HG03469 (cell line): ENCODE data around the gene MEF2B.
A peak's percentile ranks its signal among the peaks of the same experiment; 100 is the strongest.
"Not testable (repeated sequence)": the region's sequence is repeated elsewhere in the genome, so short reads cannot be mapped to it uniquely, and the experiment has no call there.

ENCODE experiments used
- ATAC-seq: cut with Tn5 transposase; IDR thresholded peaks from one replicate; pipeline ENCODE4 v1.9.1; 2021; ENCODE audit warnings: mild to moderate bottlenecking, moderate library complexity, moderate number of reproducible peaks; ENCODE audit not compliant: unreplicated experiment

The MEF2B gene

DNA sequence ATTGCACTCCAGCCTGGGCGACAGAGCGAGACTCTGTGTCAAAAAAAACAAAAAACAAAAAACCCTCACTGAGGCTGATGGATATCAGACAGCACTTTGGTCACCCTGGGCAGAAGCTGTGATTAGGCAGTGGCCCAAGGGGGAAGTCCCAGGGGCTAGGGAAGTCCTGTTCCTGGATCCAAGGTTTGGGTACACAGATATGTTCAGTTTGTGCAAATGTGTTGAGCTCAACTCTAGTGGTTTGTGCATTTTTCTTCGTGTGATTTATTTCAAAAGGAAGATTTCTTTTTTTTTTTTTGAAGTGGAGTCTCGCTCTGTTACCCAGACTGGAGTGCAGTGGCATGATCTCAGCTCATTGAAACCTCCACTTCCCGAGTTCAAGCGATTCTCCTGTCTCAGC, 12.3 kb downstream of the MEF2B start:
- no peak for ATAC-seq

DNA sequence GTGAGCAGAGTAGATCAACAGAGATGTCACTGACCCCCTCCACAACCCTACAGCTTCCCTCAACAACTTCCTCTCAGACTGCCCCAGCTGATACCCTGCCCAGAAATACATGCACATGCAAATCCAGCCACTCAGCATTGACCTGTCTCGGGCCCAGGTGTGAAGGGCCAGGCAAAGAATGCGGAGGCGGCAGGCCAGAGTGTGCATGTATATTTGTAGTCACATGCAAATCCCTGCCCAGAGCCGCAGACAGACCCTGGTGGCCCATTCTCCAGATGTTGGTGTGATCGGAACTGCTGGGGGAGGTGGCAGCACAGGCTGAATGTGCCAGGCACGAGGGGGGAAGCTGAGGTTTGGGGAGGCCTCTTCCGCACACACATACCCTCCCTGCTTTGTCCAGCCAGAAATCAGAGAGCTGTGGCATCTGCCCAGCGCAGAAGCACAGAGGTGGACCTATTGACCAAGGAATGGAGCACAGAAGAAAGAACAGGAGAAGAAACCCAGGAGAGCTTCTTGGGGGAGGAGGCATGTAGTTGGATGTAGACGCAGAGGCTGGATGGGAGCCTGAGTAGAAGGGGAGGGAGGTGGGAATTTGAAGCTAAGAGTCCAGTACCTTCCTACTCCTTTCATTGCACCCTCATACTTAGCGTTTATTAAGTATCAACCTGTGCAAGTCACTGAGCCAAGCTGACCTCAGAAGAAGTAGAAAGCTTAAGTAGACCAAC, 14.4 kb downstream of the MEF2B start:
- peak; percentile 48 for ATAC-seq

DNA sequence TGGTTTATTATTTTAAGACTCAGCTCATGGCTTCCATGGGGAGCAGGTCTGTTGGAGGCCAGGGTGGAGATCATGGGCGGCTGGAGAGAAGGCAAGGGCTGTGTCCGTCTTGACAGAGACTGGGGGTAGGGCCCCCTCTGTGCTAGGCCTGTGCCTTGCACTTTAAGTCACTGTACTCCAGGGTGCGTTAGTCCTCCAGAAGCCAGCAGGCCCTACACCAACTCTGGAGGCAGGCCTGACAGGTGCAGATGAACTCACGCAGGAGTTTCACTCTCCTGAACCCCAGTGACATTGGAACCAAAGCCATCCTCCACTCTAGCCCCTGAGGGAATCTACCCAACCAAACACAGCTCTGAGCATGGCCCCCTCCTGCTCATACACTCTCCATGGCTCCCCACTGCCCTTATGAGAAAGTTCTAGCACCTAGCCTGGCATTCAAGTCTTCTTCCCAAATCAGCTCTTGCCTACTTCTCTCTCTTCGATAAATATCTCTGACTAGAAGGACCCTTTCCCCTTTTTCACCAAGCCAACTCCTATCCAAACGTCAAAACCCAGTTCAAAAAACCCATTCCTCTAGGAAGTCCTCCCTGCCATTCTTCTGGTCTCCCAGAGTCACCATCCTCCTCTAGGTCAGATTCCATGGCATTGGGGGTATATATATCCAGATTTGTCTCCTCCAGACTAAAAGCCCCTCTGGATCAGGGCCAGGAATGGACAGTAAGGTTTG, 15.1 kb downstream of the MEF2B start:
- no peak for ATAC-seq

DNA sequence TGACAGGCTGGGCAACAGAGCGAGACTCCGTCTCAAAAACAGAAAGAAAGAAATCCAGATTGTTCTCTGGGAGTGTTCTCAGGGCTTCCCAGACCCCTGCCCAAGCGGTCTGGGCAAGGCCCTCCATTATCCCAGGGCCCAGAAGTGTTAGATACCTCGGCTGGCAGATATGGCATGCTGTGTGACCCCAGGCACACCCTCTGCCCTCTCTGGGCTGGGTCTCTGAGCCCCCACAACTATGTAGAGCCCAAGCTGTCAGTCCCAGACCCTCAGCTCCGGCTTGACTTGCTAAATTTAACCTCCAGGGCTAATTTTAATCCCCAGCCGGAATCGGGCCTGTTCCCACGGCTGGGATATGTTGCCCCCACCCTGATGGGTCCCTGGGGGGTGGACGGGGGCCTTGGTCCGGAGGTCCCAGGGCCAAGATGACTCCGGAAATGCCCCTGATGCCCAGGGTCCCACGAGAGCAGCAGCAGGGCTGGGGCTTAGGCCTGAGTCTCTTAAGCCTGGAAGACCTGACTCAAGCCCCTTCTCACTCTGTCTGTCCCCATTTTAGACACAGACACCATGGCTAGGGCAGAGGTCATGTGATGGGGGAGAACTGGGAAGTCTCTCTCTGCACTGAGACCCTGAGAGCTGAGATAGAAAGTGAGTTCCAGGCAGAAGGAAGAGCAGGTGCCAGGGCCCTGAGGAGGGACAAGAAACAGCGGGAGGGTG, 17.2 kb downstream of the MEF2B start:
- no peak for ATAC-seq

DNA sequence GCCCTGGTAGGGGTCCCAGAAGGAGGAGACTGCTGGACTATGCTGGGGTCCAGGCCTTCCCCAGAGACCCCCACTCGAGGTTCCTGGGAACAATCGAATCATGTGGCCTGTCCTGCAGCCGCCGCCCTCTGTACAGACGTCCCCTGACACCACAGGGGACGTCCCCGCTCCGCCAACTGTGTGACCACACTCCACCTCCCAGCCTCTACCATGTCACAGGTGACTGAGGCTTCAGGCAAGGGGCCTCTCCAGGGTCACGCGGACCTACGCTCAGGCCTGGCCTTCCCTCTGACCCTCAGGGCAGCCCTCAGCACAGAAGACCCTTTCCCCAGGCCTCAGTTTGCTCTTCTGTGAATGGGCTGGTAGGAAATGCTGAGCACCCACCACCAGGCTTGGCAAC, 18.6 kb downstream of the MEF2B start:
- peak; percentile 37 for ATAC-seq

DNA sequence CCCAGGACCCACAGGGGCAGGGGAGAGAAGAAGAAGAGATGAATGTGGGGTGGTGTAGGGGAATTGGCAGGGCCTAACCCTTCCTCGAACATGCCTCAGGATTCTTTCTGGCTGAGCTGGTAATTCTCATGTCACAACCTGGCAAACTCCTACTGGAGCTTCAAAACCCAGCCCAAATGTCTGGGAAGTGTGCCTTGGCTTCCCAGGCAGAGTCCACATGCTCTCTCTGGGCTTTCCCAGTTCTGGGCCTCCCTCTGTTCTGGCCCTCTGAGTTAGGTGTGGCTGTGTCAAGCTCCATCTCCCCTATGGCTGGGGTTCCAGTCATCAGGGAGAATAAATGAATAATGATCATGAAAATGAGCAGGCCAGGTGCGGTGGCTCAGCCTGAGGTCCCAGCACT, 20.6 kb downstream of the MEF2B start:
- ATAC-seq, result no peak

DNA sequence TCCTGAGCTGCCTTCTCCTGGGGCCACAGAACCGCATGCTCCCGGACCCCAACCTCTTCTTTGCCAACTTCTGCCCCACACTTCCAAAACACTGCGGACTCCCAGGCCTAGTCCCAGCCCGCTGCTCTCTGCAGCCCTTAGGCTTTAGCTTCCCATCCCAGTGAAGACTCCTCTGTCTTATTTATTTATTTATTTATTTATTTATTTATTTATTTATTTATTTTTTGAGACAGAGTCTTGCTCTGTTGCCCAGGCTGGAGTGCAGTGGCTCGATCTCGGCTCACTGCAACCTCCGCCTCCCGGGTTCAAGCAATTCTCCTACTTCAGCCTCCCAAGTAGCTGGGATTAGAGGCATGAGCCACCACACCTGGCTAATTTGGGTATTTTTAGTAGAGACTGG, 21.6 kb downstream of the MEF2B start:
- not testable (repeated sequence) for ATAC-seq

DNA sequence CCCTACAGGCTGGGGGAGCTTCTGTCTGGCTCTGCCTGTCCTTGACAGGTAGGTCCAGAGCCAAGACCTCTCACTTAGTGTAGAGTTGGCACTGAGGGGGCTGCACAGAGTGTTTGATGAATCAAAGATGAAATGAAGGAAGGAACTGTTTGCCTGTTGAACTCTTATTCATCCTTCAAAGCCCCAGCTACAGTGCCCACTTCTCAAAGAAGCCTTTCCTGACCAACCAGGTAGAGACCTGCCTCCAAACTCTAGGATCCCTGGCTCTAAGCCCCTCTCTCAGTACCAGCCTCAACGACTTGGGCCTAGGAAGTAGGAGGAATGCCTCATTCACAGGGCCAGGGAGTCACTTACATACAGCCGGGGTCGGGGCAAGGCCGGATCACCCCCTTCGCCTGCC, 22.7 kb downstream of the MEF2B start:
- no peak for ATAC-seq

DNA sequence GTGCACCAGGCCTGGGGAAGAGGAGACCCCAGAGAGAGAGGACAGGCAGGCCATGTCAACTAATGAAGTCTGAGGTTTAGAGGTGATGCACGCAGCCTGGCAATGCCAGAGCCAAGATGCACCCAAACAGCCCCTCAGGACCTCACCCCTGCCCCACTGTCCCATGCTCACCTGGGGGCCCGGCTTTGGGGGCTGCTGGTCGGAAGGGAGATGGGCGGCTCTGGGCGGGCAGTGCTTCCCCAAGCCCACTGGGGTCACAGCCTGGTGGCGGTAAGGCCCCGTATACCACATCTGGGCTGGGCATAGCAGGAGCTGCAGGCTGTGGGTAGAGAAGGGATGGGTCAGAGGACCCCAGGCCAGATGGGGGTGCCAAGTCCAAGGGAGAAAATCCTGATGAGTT, 23.2 kb downstream of the MEF2B start:
- no peak for ATAC-seq

DNA sequence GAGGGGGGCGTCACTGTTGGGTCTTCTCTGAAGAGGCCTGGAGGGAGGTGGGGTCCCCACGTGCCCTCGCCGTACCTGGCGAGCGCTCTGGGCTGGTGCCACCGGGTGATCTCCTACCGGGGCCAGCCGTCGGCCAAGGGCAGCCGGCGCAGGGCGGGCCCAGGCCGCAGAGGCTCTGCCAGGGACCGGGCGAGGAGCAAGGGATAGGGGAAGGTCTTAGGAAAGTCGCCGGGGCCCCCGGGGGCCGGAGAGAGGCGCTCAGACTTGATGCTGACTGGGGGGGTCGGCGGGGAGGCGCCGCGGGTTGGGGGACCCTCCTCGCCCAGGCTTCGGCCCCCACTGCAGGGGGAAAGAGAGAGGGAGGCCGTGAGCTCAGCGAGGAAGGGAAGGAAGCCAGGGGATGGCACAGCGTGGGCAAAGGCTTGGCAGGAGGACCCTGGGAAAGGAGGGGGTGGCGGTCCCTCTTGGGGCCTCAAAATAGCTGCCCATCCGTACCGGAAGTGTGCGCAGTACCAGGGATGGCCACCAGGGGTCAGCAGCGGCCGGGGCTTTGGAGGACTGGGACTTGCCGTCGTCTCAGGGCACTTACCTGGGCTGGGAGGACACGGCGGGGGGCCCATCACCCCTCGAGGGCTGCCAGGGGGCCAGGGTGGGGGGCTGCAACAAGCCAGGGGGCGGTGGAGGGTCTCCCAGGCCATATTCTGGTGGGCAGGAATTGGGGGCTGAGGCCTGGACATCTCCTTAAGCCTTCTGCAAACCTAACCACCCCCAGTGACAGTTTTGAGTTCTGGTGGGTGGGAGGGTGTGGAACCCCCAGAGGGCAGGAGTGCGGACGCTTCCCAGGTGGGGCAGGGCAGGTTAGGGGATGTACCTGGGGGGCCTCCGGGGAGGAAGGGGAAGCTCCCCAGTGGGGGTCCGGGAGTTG, 24.1 kb downstream of the MEF2B start:
- ATAC-seq, result no peak

DNA sequence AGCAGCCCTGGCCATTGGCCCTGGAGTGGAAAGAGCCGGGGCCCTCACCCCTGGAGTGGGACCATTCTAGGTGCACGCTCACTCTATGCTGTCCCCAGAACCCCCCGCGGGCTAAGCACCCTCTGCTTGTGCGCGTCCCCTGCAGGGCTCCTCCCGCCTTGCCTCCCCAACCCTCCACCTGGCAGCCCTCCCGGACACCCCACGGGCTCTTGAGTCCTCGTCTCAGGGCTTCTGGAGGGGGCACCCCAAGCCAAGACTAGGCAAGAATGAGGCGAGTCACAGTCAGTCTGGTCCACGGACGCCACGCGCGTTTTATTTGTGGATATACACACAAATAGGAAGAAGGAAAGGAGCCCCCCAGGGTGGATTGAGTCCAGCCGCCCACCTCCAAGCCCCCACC, 24.8 kb downstream of the MEF2B start:
- no peak for ATAC-seq

DNA sequence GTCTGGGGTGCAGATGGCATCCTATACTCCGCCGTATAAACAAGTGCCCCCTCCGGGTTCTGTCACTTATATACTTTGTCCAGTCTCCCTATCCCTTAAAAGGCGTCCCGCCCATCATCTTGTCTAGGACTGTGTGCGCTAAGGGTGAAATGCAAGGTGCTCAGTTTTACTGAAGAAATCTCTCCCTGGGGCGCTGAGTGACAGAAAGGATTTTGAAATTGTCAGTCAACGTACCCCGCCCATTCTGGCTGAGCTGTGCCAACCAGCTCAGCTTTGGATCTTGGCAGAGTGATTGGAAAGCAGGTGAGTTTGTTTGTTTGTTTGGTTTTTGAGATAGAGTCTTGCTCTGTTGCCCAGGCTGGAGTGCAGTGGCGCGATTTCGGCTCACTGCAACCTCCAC, 27.7 kb downstream of the MEF2B start:
- no peak for ATAC-seq

DNA sequence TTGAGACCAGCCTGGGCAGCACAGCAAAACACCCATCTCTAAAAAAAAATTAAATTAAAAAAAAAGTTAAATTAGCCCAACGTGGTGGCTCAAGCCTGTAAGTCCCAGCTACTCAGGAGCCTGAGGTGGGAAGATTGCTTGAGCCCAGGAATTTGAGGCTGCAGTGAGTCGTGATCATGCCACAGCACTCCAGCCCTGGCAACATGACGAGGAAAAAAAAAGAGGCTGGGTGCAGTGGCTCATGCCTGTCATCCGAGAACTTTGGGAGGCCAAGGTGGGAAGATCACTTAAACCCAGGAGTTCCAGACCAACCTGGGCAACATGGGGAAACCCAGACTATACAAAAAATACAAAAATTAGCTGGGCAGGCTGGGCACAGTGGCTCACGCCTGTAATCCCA, 29.6 kb downstream of the MEF2B start:
- ATAC-seq, result no peak

DNA sequence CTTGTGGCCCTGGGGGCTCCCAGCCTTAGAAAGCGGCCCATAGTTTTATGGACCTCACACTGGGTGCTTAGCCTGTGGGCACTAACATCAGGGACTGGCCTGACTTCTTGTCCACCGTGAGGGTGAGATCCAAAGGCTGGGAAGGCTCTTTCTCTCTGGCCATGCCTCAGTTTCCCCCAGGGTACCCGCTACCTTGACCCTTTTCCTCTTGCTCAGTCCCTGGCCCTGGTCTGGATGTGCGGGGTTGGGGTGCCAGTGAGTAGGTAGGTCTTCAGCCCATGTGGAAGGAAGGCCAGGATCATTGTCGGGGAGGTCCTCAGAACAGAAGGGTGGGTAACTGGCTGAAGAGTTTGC, 30.2 kb downstream of the MEF2B start:
- ATAC-seq, result no peak

DNA sequence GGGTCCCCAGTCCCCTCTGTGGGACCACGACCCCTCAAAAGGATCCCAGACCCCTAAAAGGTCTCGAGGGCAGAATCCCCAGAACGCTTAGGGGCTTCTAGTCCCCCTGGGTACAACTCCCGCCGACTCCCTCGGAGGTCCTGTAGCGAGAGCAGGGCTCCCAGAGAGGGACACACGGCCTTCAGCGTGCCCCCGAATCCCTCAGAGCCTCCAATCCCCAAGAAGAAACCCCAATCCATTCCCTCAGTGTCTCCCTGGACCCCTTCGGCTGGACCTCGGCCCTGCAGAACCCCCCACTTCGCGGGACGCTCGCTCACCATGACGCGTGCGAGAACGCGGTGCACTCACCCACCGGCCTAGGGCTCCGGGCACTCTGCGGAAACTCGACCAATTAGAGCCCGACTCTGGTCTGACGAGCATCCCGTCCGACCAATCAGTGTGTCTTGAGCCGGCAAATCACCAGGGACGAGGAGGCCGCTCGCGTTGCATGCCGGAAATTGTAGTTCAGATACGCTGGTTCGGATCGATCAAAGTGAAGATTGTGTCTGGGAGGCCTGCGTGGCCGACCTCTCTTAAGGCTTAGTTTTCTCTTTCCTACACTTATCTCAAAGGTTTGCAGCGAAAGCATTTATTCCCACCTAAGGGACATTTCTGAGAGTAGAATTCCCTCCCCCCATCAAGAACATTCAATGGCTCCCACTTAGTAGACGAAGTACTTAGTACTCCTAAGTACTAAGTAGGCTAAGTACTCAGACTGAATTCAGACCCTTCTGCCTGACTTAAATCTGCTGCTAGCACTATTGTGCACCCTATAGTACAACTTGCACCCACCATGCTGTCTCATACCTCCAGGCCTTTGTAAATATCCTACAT, 31.7 kb downstream of the MEF2B start, which contains the start of gene TMEM161A:
TSS of gene TMEM161A (minus strand) at position 370 of the 873 bp plus-strand sequence. CDS start at position 320, 50 bp downstream.
- peak; percentile 92 for ATAC-seq

DNA sequence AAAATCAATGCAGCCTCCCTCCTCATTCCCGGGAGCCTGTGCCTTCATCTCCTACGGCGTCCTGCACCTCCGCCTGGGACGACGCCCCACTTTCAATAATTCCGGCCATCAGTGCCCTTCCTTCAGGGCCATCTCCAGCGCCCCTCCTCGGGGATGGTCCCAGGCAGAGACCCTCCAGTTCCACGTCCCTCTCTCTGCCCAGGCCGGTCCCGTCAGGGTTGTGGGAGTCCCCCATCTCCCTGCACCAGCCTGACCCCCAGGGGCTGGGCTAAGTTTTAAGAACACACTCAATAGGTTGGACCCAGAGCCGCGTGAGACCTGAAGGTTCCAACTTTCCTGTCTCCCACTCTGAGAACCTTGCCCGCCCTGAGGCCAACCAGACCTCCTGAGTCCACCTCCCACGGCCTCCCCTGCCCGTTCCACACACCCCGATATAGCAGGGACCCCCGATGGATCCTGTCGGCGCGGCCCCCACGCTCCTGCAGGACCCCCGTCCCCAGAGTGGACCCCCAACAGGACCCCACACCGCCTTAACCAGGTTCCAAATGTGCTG, 32.4 kb downstream of the MEF2B start:
- no peak for ATAC-seq

DNA sequence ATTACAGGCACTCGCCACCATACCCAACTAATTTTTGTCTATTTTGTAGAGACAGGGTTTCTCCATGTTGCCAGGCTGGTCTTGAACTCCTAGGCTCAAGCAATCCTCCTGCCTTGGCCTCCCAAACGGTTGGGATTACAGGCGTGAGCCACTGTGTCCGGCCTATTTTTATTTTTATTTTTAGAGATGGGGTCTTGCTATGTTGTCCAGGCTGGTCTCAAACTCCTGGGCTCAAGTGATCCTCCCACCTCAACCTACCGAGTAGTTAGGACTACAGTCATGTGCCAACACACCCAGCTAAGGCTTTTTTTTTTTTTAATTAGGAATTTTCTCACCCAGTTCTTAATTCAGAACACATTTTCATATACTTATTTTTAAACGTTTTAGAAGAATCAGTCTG, 34.4 kb downstream of the MEF2B start:
- not testable (repeated sequence) for ATAC-seq

DNA sequence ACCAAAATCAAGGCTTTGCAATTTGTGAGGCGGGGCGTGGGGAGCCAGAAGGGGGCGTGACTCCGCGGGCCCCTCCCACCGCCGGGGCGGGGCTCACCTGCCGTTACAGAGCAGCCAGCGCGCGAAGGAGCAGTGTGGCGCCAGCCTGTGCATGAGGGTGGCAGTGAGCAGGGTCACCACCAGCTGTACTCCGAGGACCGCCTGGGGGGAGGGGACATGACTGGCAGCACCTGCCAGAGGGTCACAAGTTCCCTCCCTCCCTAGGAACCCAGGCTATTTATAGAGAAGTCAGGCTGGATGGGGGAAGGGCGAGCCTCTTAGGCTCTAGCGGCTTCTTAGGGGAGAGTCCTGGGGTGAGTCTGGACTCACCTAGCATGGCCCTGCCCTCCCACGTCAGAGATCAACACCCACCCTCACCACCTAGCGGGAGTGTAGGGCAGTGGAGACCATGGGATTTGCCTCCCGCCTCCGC, 35.3 kb downstream of the MEF2B start:
- ATAC-seq, result no peak

DNA sequence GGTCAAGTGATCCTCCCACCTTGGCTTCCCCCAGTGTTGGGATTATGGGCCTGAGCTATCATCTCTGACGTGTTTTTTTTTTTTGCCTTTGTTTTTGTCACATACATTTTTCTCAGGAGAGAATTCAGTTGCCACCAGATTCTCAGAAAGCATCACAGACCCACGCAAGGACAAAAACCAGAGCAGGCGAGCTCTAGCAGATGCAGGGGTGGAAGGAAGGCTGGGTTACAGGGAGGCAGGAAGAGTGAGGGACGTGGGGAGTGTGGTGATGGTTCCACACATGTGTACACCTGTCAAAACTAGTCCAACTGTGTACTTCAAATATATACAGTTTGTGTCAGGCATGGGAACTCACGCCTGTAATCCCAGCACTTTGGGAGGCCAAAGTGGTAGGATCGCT, 36.1 kb downstream of the MEF2B start:
- ATAC-seq, result no peak
